ENCODE results near the gene PKIG. TPM values are rescaled to one million over a fixed set of nuclear protein-coding genes. Genes with fewer than 3 reads are reported as not detected.

Gene PKIG
- total and polyA plus RNA-seq, 9 of the 15 experiments (the other 6 are each of a cell fraction or from before 2014, with no cell fraction given): 0.13 to 7.0 (median 4.7) TPM

- H3K4me1 ChIP-seq (replicated peaks in 1 of 2; ENCODE audit: control insufficient read depth in 2 of 2, insufficient read depth in 2 of 2, low read length in 2 of 2): peaks cover 9 to 37% of the 10 kb centered on the region in 2 experiments; a peak in 4 of 5 replicates
- H2AFZ ChIP-seq (ENCODE audit: low read depth, low read length): no peak overlapping the region
- in situ Hi-C loops (cut with MboI): no loop called here
- H3K9me3 ChIP-seq (replicated peaks; ENCODE audit: control insufficient read depth, insufficient read depth, low read depth, low read length): no peaks in the 10 kb centered on the region
- no peaks in the 10 kb centered on the region for H3K79me2 ChIP-seq (ENCODE audit: control insufficient read depth, insufficient read depth, low read length)
- no peaks in the 10 kb centered on the region for H4K20me1 ChIP-seq (replicated peaks; ENCODE audit: control insufficient read depth, insufficient read depth, low read length)
- no peak overlapping the region for H3K9ac ChIP-seq (ENCODE audit: insufficient read depth in 1 of 2, low read depth in 2 of 2, low read length in 2 of 2)
- no peak overlapping the region for H3K4me2 ChIP-seq (ENCODE audit: insufficient read depth, low read length)
- BruUV-seq (replicated peaks): no TSS peak
- no peaks in the 10 kb centered on the region for H3K9me1 ChIP-seq (ENCODE audit: control insufficient read depth, insufficient read depth, low read length)
- DNase-seq (ENCODE audit: extremely low read depth in 1 of 4, low spot score in 3 of 4) (no peak), ATAC-seq (no peak), FAIRE-seq (no peak)
- no peak overlapping the region for H3K27ac ChIP-seq (ENCODE audit: extremely low read depth, low read depth, low read length)
- intact Hi-C loops (cut with micrococcal nuclease): no loop called here
- H3K36me3 ChIP-seq (ENCODE audit: control insufficient read depth, insufficient read depth, low read length): no peaks in the 10 kb centered on the region
- TF ChIP-seq ARID1B (IDR thresholded peaks at IDR 0.05): 0 out of 2 replicates have a peak, but pooled peaks have one; percentile 10
- peak; percentile 13 for TF ChIP-seq MEIS2 (IDR thresholded peaks at IDR 0.05; ENCODE audit: partially characterized antibody)
- no peak for TF ChIP-seq KLF16 (IDR thresholded peaks at IDR 0.05)
- no peak for TF ChIP-seq SIX5 (IDR thresholded peaks at IDR 0.05; ENCODE audit: borderline replicate concordance in 1 of 2, insufficient read depth in 1 of 2, low read depth in 1 of 2, low read length in 2 of 2)
- TF ChIP-seq CBFA2T3 (IDR thresholded peaks at IDR 0.05): peak; percentile 19; the same call in 1 of the 2 replicates
- TF ChIP-seq CBFB (CRISPR knock-in tag; IDR thresholded peaks at IDR 0.05): no peak
- 0 out of 4 replicates have a peak, but pooled peaks of 1 of the 2 experiments have one; percentile 54 for TF ChIP-seq ARNT (IDR thresholded peaks at IDR 0.05)
- no peak for TF ChIP-seq STAG1 (CRISPR knock-in tag; IDR thresholded peaks at IDR 0.05; ENCODE audit: borderline replicate concordance)
- TF ChIP-seq STAT5B (CRISPR knock-in tag; IDR thresholded peaks at IDR 0.05): no peak
- TF ChIP-seq, protein P1, sequence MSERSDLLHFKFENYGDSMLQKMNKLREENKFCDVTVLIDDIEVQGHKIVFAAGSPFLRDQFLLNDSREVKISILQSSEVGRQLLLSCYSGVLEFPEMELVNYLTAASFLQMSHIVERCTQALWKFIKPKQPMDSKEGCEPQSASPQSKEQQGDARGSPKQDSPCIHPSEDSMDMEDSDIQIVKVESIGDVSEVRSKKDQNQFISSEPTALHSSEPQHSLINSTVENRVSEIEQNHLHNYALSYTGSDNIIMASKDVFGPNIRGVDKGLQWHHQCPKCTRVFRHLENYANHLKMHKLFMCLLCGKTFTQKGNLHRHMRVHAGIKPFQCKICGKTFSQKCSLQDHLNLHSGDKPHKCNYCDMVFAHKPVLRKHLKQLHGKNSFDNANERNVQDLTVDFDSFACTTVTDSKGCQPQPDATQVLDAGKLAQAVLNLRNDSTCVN (CRISPR knock-in tag; IDR thresholded peaks at IDR 0.05): no peak
- no peak for TF ChIP-seq PTRF (tag; IDR thresholded peaks at IDR 0.05)
- no peak for TF ChIP-seq BACH1 (tag; IDR thresholded peaks at IDR 0.05)
- no peak for TF ChIP-seq RNF2 (IDR thresholded peaks at IDR 0.05)
- no peak for TF ChIP-seq MEF2D (tag; conservative IDR thresholded peaks at IDR 0.05; ENCODE audit: low read depth)
- ChIA-PET CTCF (ENCODE audit: low intra/inter-chr PET ratio) (no interaction called here), POLR2A (interaction anchor here (0.6 to 1.1 kb wide), 3 partner anchors 11 to 53 kb away, joined by 3 to 4 read pairs (median 3); partner anchors contain the start of gene SERINC3)
- H3K27me3 ChIP-seq (ENCODE audit: control insufficient read depth in 2 of 2, insufficient read depth in 2 of 2, low read length in 2 of 2): no peaks in the 10 kb centered on the region
- WGBS (ENCODE audit: insufficient coverage, low coverage, missing lambda C conversion rate): 3% methylated on average over 4 of the region's 4 CpGs
- H3K4me3 ChIP-seq: no peak overlapping the region
Observed at GRCh38 chr20:44549123-44549522, 33.3 kb upstream of the PKIG start.

Data from K562 (cell line).